Measurements from ENCODE around the gene FNBP1L. TPM values are rescaled to one million over a fixed set of nuclear protein-coding genes. Genes with fewer than 3 reads are reported as not detected.

Gene FNBP1L
- total and polyA plus RNA-seq, 2 of the 8 experiments (the other 6 are each of a cell fraction or from before 2014, with no cell fraction given), result 48.9 to 95.9 TPM

DNA sequence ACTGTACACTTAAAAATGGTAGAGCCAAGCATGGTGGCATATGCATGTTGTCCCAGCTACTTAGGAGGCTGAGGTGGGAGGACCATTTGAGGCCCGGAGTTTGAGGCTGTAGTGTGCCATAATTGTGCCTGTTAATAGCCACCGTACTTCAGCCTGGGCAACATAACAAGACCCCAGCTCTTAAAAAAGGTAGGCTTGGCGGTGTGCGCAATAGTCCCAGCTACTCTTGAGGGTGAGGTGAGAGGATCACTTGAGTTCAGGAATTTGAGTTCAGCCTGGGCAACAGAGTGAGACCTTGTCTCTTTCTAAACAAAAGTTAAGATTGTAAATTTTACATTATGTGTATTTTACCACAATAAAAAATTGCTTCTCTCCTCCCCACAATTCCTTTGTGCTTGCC is 19.7 kb downstream of the FNBP1L start (continued):
- no peak for TF ChIP-seq CBX8 (IDR thresholded peaks at IDR 0.05; ENCODE audit: borderline replicate concordance, low read depth, low read length)
- TF ChIP-seq, protein P1, sequence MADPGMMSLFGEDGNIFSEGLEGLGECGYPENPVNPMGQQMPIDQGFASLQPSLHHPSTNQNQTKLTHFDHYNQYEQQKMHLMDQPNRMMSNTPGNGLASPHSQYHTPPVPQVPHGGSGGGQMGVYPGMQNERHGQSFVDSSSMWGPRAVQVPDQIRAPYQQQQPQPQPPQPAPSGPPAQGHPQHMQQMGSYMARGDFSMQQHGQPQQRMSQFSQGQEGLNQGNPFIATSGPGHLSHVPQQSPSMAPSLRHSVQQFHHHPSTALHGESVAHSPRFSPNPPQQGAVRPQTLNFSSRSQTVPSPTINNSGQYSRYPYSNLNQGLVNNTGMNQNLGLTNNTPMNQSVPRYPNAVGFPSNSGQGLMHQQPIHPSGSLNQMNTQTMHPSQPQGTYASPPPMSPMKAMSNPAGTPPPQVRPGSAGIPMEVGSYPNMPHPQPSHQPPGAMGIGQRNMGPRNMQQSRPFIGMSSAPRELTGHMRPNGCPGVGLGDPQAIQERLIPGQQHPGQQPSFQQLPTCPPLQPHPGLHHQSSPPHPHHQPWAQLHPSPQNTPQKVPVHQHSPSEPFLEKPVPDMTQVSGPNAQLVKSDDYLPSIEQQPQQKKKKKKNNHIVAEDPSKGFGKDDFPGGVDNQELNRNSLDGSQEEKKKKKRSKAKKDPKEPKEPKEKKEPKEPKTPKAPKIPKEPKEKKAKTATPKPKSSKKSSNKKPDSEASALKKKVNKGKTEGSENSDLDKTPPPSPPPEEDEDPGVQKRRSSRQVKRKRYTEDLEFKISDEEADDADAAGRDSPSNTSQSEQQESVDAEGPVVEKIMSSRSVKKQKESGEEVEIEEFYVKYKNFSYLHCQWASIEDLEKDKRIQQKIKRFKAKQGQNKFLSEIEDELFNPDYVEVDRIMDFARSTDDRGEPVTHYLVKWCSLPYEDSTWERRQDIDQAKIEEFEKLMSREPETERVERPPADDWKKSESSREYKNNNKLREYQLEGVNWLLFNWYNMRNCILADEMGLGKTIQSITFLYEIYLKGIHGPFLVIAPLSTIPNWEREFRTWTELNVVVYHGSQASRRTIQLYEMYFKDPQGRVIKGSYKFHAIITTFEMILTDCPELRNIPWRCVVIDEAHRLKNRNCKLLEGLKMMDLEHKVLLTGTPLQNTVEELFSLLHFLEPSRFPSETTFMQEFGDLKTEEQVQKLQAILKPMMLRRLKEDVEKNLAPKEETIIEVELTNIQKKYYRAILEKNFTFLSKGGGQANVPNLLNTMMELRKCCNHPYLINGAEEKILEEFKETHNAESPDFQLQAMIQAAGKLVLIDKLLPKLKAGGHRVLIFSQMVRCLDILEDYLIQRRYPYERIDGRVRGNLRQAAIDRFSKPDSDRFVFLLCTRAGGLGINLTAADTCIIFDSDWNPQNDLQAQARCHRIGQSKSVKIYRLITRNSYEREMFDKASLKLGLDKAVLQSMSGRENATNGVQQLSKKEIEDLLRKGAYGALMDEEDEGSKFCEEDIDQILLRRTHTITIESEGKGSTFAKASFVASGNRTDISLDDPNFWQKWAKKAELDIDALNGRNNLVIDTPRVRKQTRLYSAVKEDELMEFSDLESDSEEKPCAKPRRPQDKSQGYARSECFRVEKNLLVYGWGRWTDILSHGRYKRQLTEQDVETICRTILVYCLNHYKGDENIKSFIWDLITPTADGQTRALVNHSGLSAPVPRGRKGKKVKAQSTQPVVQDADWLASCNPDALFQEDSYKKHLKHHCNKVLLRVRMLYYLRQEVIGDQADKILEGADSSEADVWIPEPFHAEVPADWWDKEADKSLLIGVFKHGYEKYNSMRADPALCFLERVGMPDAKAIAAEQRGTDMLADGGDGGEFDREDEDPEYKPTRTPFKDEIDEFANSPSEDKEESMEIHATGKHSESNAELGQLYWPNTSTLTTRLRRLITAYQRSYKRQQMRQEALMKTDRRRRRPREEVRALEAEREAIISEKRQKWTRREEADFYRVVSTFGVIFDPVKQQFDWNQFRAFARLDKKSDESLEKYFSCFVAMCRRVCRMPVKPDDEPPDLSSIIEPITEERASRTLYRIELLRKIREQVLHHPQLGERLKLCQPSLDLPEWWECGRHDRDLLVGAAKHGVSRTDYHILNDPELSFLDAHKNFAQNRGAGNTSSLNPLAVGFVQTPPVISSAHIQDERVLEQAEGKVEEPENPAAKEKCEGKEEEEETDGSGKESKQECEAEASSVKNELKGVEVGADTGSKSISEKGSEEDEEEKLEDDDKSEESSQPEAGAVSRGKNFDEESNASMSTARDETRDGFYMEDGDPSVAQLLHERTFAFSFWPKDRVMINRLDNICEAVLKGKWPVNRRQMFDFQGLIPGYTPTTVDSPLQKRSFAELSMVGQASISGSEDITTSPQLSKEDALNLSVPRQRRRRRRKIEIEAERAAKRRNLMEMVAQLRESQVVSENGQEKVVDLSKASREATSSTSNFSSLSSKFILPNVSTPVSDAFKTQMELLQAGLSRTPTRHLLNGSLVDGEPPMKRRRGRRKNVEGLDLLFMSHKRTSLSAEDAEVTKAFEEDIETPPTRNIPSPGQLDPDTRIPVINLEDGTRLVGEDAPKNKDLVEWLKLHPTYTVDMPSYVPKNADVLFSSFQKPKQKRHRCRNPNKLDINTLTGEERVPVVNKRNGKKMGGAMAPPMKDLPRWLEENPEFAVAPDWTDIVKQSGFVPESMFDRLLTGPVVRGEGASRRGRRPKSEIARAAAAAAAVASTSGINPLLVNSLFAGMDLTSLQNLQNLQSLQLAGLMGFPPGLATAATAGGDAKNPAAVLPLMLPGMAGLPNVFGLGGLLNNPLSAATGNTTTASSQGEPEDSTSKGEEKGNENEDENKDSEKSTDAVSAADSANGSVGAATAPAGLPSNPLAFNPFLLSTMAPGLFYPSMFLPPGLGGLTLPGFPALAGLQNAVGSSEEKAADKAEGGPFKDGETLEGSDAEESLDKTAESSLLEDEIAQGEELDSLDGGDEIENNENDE (IDR thresholded peaks at IDR 0.05; ENCODE audit: insufficient replicate concordance, low read length), result no peak
- TF ChIP-seq RAD21 (IDR thresholded peaks at IDR 0.05 in 1 of 2, conservative IDR thresholded peaks at IDR 0.05 in 1 of 2; ENCODE audit: low read depth in 2 of 2, low read length in 2 of 2), result no peak
- TF ChIP-seq CREB1 (IDR thresholded peaks at IDR 0.05), result no peak
- no peak for TF ChIP-seq RXRA (IDR thresholded peaks at IDR 0.05; ENCODE audit: insufficient read depth, low read depth, low read length)
- TF ChIP-seq ZNF274 (IDR thresholded peaks at IDR 0.05; ENCODE audit: borderline replicate concordance, extremely low read depth, low read length), result no peak
- TF ChIP-seq E2F6 (IDR thresholded peaks at IDR 0.05), result no peak
- TF ChIP-seq RBBP5 (IDR thresholded peaks at IDR 0.05; ENCODE audit: borderline replicate concordance, low read depth, low read length), result no peak

All from H1 (cell line).